Natural killer cell (primary cell): ENCODE results near the gene NARF. TPM values are rescaled to one million over a fixed set of nuclear protein-coding genes. Genes with fewer than 3 reads are reported as not detected.

Source experiments
- ATAC-seq, 3 donors: fragments of 150-1000 bp in 2 of 3; fragments of 200-7000 bp in 1 of 3; cut with Tn5 transposase; 1 replicate in 1 of 3; 2 replicates in 2 of 3; pipeline ENCODE4 v1.10.0; 2021; ENCODE audit warnings: mild to moderate bottlenecking in 2 of 3, moderate library complexity in 2 of 3
- DNase-seq, 2 donors: peaks; one replicate each; pipeline versions ENCODE4 v3.0.0 to v3.0.0-alpha.2; 2013 to 2021; ENCODE audit warnings: mixed read lengths in 1 of 2
- H3K27ac ChIP-seq: one replicate; pipeline ENCODE4 v1.5.1; 2013; ENCODE audit warnings: mild to moderate bottlenecking, low read length
- H3K27me3 ChIP-seq: one replicate; pipeline ENCODE4 v1.6.1; 2013; ENCODE audit warnings: low read length; ENCODE audit not compliant: control insufficient read depth, insufficient read depth
- H3K36me3 ChIP-seq: one replicate; pipeline ENCODE4 v1.6.1; 2013; ENCODE audit warnings: low read length; ENCODE audit not compliant: control insufficient read depth, insufficient read depth
- H3K4me1 ChIP-seq: one replicate; pipeline ENCODE4 v1.6.1; 2013; ENCODE audit warnings: low read length; ENCODE audit not compliant: control insufficient read depth, insufficient read depth
- H3K4me3 ChIP-seq: one replicate; pipeline ENCODE4 v1.5.1; 2013; ENCODE audit warnings: low read length
- H3K9me3 ChIP-seq: one replicate; pipeline ENCODE4 v1.6.1; 2013; ENCODE audit warnings: low read length; ENCODE audit not compliant: control insufficient read depth, insufficient read depth
- H3K27ac Mint-ChIP-seq, 2 donors: one replicate each; pipeline ENCODE4 v1.8.0; 2022; ENCODE audit warnings: mild to moderate bottlenecking in 2 of 2, mixed read lengths in 2 of 2, moderate library complexity in 1 of 2
- H3K27me3 Mint-ChIP-seq, 2 donors: one replicate each; pipeline ENCODE4 v1.8.0; 2022; ENCODE audit warnings: low read depth in 2 of 2, mixed read lengths in 2 of 2
- H3K36me3 Mint-ChIP-seq: one replicate; pipeline ENCODE4 v1.8.0; 2022; ENCODE audit warnings: mixed read lengths
- H3K4me1 Mint-ChIP-seq, 2 donors: one replicate each; pipeline ENCODE4 v1.8.0; 2022; ENCODE audit warnings: mixed read lengths in 2 of 2
- H3K4me3 Mint-ChIP-seq: one replicate; pipeline ENCODE4 v1.8.0; 2022; ENCODE audit warnings: mild to moderate bottlenecking, moderate library complexity, mixed read lengths
- H3K9me3 Mint-ChIP-seq, 2 donors: one replicate each; pipeline ENCODE4 v1.8.0; 2022; ENCODE audit warnings: mixed read lengths in 2 of 2
- WGBS: methylation state at CpG from one replicate; pipeline ENCODE4 v1.1.7; 2013; ENCODE audit warnings: missing lambda C conversion rate; ENCODE audit not compliant: insufficient coverage; 5-methylcytosine and 5-hydroxymethylcytosine counted together
- intact Hi-C: fragments of 100-400 bp; cut with micrococcal nuclease; formaldehyde crosslinking; loops from one replicate; pipeline ENCODE4 v1.14.2; 2022
- total RNA-seq, 4 donors: library from RNA; stranded (reverse); fragments of 120-200 nt in 1 of 4; gene quantifications; one replicate each; pipeline versions ENCODE4 v1.2.3 to v1.2.4, GENCODE V29; 2013 to 2022
- TF ChIP-seq, protein P1 (sequence below): fragments of 200-600 bp; IDR thresholded peaks from one replicate; pipeline ENCODE4 v1.8.0; 2022; ENCODE audit warnings: antibody characterized with exemption

NARF gene
- total RNA-seq, 3 donors from 2014 or later (not counting 1 experiment from before 2014, with no cell fraction given) = 130 to 203 (median 158) TPM

DNA sequence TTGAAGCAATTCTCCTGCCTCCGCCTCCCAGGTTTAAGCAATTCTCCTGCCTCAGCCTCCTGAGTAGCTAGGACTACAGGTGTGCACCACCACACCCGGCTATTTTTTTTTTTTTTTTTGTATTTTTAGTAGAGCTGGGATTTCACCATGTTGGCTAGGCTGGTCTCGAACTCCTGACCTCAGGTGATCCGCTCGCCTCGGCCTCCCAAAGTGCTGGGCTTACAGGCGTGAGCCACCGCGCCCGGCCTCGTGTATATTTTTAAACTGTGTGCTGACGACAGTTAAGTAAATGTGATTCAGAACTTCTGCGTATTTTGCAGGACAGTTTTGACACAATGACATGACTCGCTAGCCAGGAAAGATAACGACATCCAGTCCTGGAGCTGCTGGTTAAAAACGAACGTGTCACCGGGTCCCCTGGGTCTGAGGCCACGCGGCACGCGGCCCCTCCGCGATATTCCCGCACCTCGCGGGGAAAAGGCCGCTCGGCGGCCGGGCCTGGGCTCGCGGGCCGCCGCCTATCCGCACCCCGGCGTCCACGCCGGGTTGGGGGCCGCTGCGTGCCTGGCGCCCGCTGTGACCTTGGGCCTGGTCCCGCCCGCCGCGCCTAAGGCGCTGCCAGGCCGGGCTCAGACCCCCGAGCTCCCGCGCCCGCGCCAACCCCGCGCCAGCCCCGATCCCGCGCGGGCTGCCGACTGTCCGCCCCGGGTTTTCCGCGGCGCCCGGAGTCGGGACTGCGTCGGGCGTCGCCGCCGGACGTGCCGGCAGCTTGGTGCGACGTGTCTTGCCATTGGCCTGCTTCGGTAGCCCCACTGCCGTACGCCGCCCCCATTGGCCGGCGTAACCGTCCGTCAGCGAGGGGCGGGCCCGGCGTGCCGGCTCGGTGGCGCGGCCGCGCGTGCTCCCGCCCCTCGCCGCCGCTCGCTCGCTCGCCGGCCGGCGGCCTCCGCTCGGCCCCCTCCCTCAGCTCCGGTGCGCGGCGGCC lies 60.6 kb downstream of the NARF start, which contains the start of gene FOXK2:
Gene FOXK2 (plus strand): TSS at position 907 of the 985 bp plus-strand sequence. CDS start 157 bp downstream, outside the sequence.
- intact Hi-C loops = no loop called here

DNA sequence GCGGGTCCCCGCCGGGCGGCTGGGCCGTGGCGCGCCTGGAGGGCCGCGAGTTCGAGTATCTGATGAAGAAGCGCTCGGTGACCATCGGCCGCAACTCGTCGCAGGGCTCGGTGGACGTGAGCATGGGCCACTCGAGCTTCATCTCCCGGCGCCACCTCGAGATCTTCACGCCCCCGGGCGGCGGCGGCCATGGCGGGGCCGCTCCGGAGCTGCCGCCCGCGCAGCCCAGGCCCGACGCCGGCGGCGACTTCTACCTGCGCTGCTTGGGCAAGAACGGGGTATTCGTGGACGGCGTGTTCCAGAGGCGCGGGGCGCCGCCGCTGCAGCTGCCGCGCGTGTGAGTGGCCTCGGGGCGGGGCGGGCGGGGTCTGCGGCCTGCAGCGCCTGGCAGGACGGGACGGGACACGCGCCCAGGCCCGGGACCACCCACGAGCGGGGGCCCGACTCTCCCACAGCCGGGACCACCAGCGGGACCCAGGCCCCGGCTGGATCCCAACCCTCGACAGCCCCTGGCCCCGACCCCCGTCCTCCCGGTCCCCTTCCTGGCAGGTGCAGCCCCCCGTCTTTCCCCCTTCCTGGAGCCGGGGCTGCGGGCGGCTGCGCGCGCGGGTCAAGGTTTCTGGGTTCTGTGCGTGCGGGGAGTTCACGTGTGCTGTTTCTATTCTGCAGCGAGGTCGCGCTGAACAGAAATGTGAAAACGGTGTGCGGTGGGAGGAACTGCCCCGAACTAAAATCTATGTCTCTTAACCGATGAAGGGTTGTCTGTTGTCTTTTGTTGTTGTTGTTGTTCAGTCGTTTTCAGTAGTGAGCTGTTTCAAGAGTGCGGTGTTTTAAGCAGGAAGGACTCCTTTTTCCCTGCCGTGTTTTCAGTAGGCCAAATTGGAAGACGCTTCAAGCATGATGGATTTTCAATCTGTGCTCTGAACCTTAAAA lies 61.7 kb downstream of the NARF start:
- under 1% methylated on average over 94 of the region's 94 CpGs for WGBS
- peaks cover 32% of the 10 kb centered on the region for H3K4me1 ChIP-seq
- peak overlapping the region; percentile 51 for H3K4me3 ChIP-seq

More for the DNA sequence above, 60.6 kb downstream of the NARF start, which contains the start of gene FOXK2:
- H3K4me1 Mint-ChIP-seq = peaks cover 14 to 24% of the 10 kb centered on the region in 2 donors
- ATAC-seq (peak; percentile 94 to 99 (median 97)), DNase-seq (peak; percentile 97)
- Histone ChIP-seq H3K36me3 (no peaks in the 10 kb centered on the region), H3K27ac (peak within 1 kb of the TSS; percentile 82), H3K4me3 (peak within 1 kb of the TSS; percentile 51), H3K4me1 (peaks cover 27% of the 10 kb centered on the region), H3K9me3 (no peaks in the 10 kb centered on the region), H3K27me3 (no peaks in the 10 kb centered on the region)
- H3K4me3 Mint-ChIP-seq = peak within 1 kb of the TSS; percentile 91
- WGBS = 1% methylated on average over 112 of the region's 114 CpGs
- peak within 1 kb of the TSS; percentile 81 to 89 for H3K27ac Mint-ChIP-seq
- H3K9me3 Mint-ChIP-seq = no peaks in the 10 kb centered on the region
- no peaks in the 10 kb centered on the region for H3K27me3 Mint-ChIP-seq
- TF ChIP-seq, protein P1, sequence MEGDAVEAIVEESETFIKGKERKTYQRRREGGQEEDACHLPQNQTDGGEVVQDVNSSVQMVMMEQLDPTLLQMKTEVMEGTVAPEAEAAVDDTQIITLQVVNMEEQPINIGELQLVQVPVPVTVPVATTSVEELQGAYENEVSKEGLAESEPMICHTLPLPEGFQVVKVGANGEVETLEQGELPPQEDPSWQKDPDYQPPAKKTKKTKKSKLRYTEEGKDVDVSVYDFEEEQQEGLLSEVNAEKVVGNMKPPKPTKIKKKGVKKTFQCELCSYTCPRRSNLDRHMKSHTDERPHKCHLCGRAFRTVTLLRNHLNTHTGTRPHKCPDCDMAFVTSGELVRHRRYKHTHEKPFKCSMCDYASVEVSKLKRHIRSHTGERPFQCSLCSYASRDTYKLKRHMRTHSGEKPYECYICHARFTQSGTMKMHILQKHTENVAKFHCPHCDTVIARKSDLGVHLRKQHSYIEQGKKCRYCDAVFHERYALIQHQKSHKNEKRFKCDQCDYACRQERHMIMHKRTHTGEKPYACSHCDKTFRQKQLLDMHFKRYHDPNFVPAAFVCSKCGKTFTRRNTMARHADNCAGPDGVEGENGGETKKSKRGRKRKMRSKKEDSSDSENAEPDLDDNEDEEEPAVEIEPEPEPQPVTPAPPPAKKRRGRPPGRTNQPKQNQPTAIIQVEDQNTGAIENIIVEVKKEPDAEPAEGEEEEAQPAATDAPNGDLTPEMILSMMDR = no peak
- H3K36me3 Mint-ChIP-seq = no peaks in the 10 kb centered on the region

DNA sequence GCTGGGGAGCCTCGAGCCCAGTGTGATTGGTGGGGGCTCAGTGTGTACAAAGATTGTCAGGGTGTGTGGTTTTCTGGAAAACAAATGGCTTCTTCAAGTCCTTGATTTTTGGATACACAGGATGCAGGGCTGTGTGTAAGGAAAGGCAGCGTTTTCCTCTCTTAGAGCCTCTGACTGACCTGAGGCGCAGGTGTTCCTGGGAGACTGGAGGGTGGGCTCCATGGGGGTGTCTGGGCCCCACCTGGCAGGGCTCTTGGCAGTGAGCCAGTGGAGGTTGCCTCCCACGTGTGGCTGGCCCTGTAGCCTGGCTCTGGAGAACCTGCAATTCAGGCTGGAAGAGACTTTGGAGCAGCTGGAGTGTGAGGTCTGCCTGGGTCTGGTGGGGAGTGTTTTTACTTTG lies 66.0 kb downstream of the NARF start:
- DNase-seq = no peak
- Mint-ChIP-seq H3K27ac (peak overlapping the region; percentile 4 to 68), H3K36me3 (no peaks in the 10 kb centered on the region), H3K9me3 (no peaks in the 10 kb centered on the region), H3K4me1 (peaks cover 46 to 61% of the 10 kb centered on the region in 2 donors), H3K27me3 (no peaks in the 10 kb centered on the region), H3K4me3 (no peak overlapping the region)
- Histone ChIP-seq H3K4me3 (no peak overlapping the region), H3K36me3 (no peaks in the 10 kb centered on the region), H3K9me3 (no peaks in the 10 kb centered on the region), H3K4me1 (peaks cover 43% of the 10 kb centered on the region), H3K27me3 (no peaks in the 10 kb centered on the region), H3K27ac (no peak overlapping the region)
- no peak for ATAC-seq
- intact Hi-C loops = no loop called here
- TF ChIP-seq, protein P1 = no peak
- WGBS = 51% methylated on average over 4 of the region's 4 CpGs

More for the DNA sequence above, 61.7 kb downstream of the NARF start:
- intact Hi-C loops = no loop called here
- Histone ChIP-seq H3K27ac (peak overlapping the region; percentile 30), H3K9me3 (no peaks in the 10 kb centered on the region), H3K27me3 (no peaks in the 10 kb centered on the region), H3K36me3 (no peaks in the 10 kb centered on the region)
- Mint-ChIP-seq H3K36me3 (no peaks in the 10 kb centered on the region), H3K27ac (peak overlapping the region; percentile 81 to 89), H3K4me3 (peak overlapping the region; percentile 91), H3K4me1 (peaks cover 20 to 31% of the 10 kb centered on the region in 2 donors), H3K9me3 (no peaks in the 10 kb centered on the region), H3K27me3 (no peaks in the 10 kb centered on the region)
- TF ChIP-seq, protein P1 = no peak
- peak; percentile 45 to 66 for DNase-seq
- ATAC-seq = peak; percentile 13 to 26 (median 22)
